Trophoblast cell (in vitro differentiated cells and primary cell): ENCODE measurements around the gene PIK3R6.
A peak's percentile ranks its signal among the peaks of the same experiment; 100 is the strongest.

Experiments used
- DNase-seq, 2 donors: peaks; one replicate each; pipeline ENCODE4 v3.0.0-alpha.2; 2016
- H2AFZ ChIP-seq: 2 replicates; pipeline ENCODE4 v1.6.1; 2013; ENCODE audit warnings: low read length, moderate library complexity, mild to moderate bottlenecking; ENCODE audit not compliant: insufficient read depth, poor library complexity
- H2AK5ac ChIP-seq: 2 replicates; pipeline ENCODE4 v1.6.1; 2013; ENCODE audit warnings: mild to moderate bottlenecking, low read length
- H2BK120ac ChIP-seq: 2 replicates; pipeline ENCODE4 v1.6.1; 2013; ENCODE audit warnings: low read length, mild to moderate bottlenecking, moderate library complexity; ENCODE audit not compliant: insufficient read depth, poor library complexity
- H2BK12ac ChIP-seq: 2 replicates; pipeline ENCODE4 v1.6.1; 2013; ENCODE audit warnings: mild to moderate bottlenecking, low read length, moderate library complexity
- H2BK5ac ChIP-seq: 2 replicates; pipeline ENCODE4 v1.6.1; 2013; ENCODE audit warnings: low read length, low read depth, moderate library complexity, mild to moderate bottlenecking; ENCODE audit not compliant: poor library complexity
- H3K14ac ChIP-seq: 2 replicates; pipeline ENCODE4 v1.6.1; 2013; ENCODE audit warnings: mild to moderate bottlenecking, low read length
- H3K18ac ChIP-seq: 2 replicates; pipeline ENCODE4 v1.6.1; 2013; ENCODE audit warnings: mild to moderate bottlenecking, low read length
- H3K23ac ChIP-seq: 2 replicates; pipeline ENCODE4 v1.6.1; 2013; ENCODE audit warnings: low read length
- H3K27ac ChIP-seq: 2 replicates; pipeline ENCODE4 v1.5.1; 2013; ENCODE audit warnings: low read depth, mild to moderate bottlenecking, inconsistent platforms, low read length, moderate library complexity
- H3K27me3 ChIP-seq: 2 replicates; pipeline ENCODE4 v1.6.1; 2013; ENCODE audit warnings: inconsistent platforms, mild to moderate bottlenecking, low read length, moderate library complexity; ENCODE audit not compliant: insufficient read depth
- H3K36me3 ChIP-seq, 2 experiments: 1 replicate in 1 of 2; 2 replicates in 1 of 2; pipeline ENCODE4 v1.6.1; 2013; ENCODE audit warnings: low read length in 2 of 2, mild to moderate bottlenecking in 2 of 2, moderate library complexity in 1 of 2; ENCODE audit not compliant: insufficient read depth in 2 of 2, control insufficient read depth in 1 of 2
- H3K4ac ChIP-seq: 2 replicates; pipeline ENCODE4 v1.6.1; 2013; ENCODE audit warnings: low read depth, mild to moderate bottlenecking, low read length, moderate library complexity
- H3K4me1 ChIP-seq, 2 experiments: 1 replicate in 1 of 2; 2 replicates in 1 of 2; pipeline ENCODE4 v1.6.1; 2013; ENCODE audit warnings: low read length in 2 of 2, mild to moderate bottlenecking in 2 of 2, moderate library complexity in 1 of 2; ENCODE audit not compliant: insufficient read depth in 2 of 2, control insufficient read depth in 1 of 2
- H3K4me2 ChIP-seq: 2 replicates; pipeline ENCODE4 v1.6.1; 2013; ENCODE audit warnings: inconsistent platforms, mild to moderate bottlenecking, low read length, moderate library complexity
- H3K4me3 ChIP-seq: 2 replicates; pipeline ENCODE4 v1.5.1; 2013; ENCODE audit warnings: mild to moderate bottlenecking, low read depth, low read length, inconsistent platforms
- H3K79me1 ChIP-seq: one replicate; pipeline ENCODE4 v1.6.1; 2013; ENCODE audit warnings: low read length
- H3K79me2 ChIP-seq: 2 replicates; pipeline ENCODE4 v1.6.1; 2013; ENCODE audit warnings: low read length, mild to moderate bottlenecking; ENCODE audit not compliant: control insufficient read depth, insufficient read depth, poor library complexity
- H3K9ac ChIP-seq: 2 replicates; pipeline ENCODE4 v1.6.1; 2013; ENCODE audit warnings: mild to moderate bottlenecking, low read length
- H3K9me3 ChIP-seq: 2 replicates; pipeline ENCODE4 v1.6.1; 2013; ENCODE audit warnings: low read depth, mild to moderate bottlenecking, control low read depth, inconsistent platforms, low read length; ENCODE audit not compliant: insufficient read depth
- H4K12ac ChIP-seq: 2 replicates; pipeline ENCODE4 v1.6.1; 2013; ENCODE audit warnings: low read depth, mild to moderate bottlenecking, low read length, moderate library complexity
- H4K8ac ChIP-seq: 2 replicates; pipeline ENCODE4 v1.6.1; 2013; ENCODE audit warnings: low read depth, mild to moderate bottlenecking, low read length, moderate library complexity
- H4K91ac ChIP-seq: one replicate; pipeline ENCODE4 v1.6.1; 2013; ENCODE audit warnings: low read depth, mild to moderate bottlenecking, low read length, moderate library complexity
- WGBS: extraction: QIAGEN DNeasy Blood & Tissue Kit; methylation state at CpG from one replicate; pipeline ENCODE4 v1.1.7; 2013; ENCODE audit warnings: missing lambda C conversion rate; ENCODE audit not compliant: insufficient read length, insufficient coverage; ENCODE audit errors: extremely low coverage; 5-methylcytosine and 5-hydroxymethylcytosine counted together

Gene PIK3R6

GRCh38 chr17:8793649-8794048 is 73.8 kb downstream of the PIK3R6 start:
- no peak overlapping the region for H4K91ac ChIP-seq
- H3K9ac ChIP-seq: no peak overlapping the region
- no peak overlapping the region for H2AFZ ChIP-seq
- H3K23ac ChIP-seq: no peak overlapping the region
- H3K36me3 ChIP-seq: no peaks in the 10 kb centered on the region
- no peaks in the 10 kb centered on the region for H3K79me1 ChIP-seq
- peaks cover under 1 to 2% of the 10 kb centered on the region in 2 experiments for H3K4me1 ChIP-seq
- no peak overlapping the region for H2BK120ac ChIP-seq
- no peak overlapping the region for H2AK5ac ChIP-seq
- H4K8ac ChIP-seq: no peak overlapping the region
- H3K4ac ChIP-seq: no peak overlapping the region
- H2BK12ac ChIP-seq: no peak overlapping the region
- no peak overlapping the region for H3K14ac ChIP-seq
- 100% methylated on average over 2 of the region's 2 CpGs for WGBS
- DNase-seq: no peak
- H4K12ac ChIP-seq: no peak overlapping the region
- H3K9me3 ChIP-seq: no peaks in the 10 kb centered on the region
- no peak overlapping the region for H3K4me2 ChIP-seq
- H3K27me3 ChIP-seq: no peaks in the 10 kb centered on the region
- H3K79me2 ChIP-seq: no peaks in the 10 kb centered on the region
- no peak overlapping the region for H3K4me3 ChIP-seq
- H3K27ac ChIP-seq: no peak overlapping the region
- H2BK5ac ChIP-seq: no peak overlapping the region
- H3K18ac ChIP-seq: no peak overlapping the region

DNA sequence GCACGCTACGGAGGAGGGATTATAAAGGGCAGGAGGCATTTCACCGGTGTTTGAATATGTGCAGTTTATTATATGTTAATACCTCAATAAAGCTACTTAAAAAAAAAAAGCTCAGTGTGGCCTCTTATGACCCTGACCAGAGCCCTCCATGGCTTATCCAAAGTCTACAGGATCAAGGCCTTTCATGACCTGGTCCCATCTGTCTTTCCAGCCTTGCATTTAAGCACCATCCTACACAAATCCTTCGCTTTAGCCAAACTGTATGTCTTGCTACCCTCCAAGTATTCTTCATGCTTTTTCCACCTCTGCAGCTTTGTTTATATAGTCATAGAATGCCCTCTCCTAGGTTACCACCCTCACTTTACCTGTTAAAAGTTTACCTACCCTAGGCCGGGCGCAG is 74.8 kb downstream of the PIK3R6 start:
- Histone ChIP-seq H3K27me3 (no peaks in the 10 kb centered on the region), H2AK5ac (no peak overlapping the region), H3K4ac (no peak overlapping the region), H2BK12ac (no peak overlapping the region), H3K36me3 (no peaks in the 10 kb centered on the region), H3K9me3 (no peaks in the 10 kb centered on the region), H4K8ac (no peak overlapping the region), H4K12ac (no peak overlapping the region), H3K23ac (no peak overlapping the region), H3K79me2 (no peaks in the 10 kb centered on the region), H3K18ac (no peak overlapping the region), H3K14ac (no peak overlapping the region), H4K91ac (no peak overlapping the region), H3K4me2 (no peak overlapping the region), H3K79me1 (no peaks in the 10 kb centered on the region), H3K4me1 (no peaks in the 10 kb centered on the region), H2BK120ac (no peak overlapping the region), H3K27ac (no peak overlapping the region), H3K4me3 (no peak overlapping the region), H2AFZ (no peak overlapping the region), H3K9ac (no peak overlapping the region), H2BK5ac (no peak overlapping the region)
- WGBS: no CpG with 5 or more reads among the region's 6 CpGs
- no peak for DNase-seq

- Histone ChIP-seq H3K9ac (no peak overlapping the region), H3K4me3 (no peak overlapping the region), H3K23ac (no peak overlapping the region)
Measured at GRCh38 chr17:8791910-8792270, 75.6 kb downstream of the PIK3R6 start.

DNA sequence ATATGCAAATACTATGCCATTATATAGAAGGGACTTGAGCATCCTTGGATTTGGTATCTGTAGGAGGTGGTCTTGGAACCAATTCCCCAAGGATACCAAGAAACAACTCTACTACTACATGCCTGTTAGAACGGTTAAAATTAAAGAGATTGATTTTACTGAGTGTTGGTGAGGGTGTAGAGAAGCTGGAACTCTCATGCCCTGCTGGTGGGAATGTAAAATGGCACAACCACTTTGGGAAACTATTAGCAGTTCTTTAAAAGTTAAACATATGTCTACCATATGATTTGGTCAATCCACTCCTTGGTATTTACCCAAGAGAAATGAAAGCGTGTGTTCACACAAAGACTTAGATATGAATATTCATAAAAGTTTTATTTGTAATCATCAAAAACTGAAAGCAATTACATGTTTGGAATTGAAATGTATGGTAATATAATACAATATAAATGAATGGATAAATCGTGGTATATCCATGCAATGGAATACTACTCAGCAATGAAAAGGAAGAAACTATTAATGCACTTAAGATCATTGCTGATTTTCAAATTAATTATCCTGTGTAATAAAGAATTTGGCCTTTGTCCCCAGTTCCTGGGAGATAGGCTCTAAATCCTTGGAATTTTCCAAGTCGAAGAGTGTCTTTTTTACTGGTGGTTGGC is 76.1 kb downstream of the PIK3R6 start:
- Histone ChIP-seq H2BK5ac (no peak overlapping the region), H3K79me1 (no peaks in the 10 kb centered on the region), H3K4me2 (no peak overlapping the region), H4K91ac (no peak overlapping the region), H3K27me3 (no peaks in the 10 kb centered on the region), H2AFZ (no peak overlapping the region), H4K8ac (no peak overlapping the region), H2AK5ac (no peak overlapping the region), H2BK120ac (no peak overlapping the region), H3K27ac (no peak overlapping the region), H3K18ac (no peak overlapping the region), H4K12ac (no peak overlapping the region), H3K4ac (no peak overlapping the region), H3K4me3 (no peak overlapping the region), H2BK12ac (no peak overlapping the region), H3K36me3 (no peaks in the 10 kb centered on the region), H3K79me2 (no peaks in the 10 kb centered on the region), H3K14ac (no peak overlapping the region), H3K9me3 (no peaks in the 10 kb centered on the region), H3K23ac (no peak overlapping the region), H3K9ac (no peak overlapping the region), H3K4me1 (no peaks in the 10 kb centered on the region)
- WGBS: no CpG with 5 or more reads among the region's 4 CpGs
- peak in 1 of 2 donors; percentile 33 for DNase-seq

More at GRCh38 chr17:8791910-8792270, 75.6 kb downstream of the PIK3R6 start:
- Histone ChIP-seq H4K91ac (no peak overlapping the region), H2BK12ac (no peak overlapping the region), H3K4me2 (no peak overlapping the region), H2AK5ac (no peak overlapping the region), H3K36me3 (no peaks in the 10 kb centered on the region), H3K27ac (no peak overlapping the region), H3K18ac (no peak overlapping the region), H2AFZ (no peak overlapping the region), H3K79me2 (no peaks in the 10 kb centered on the region), H3K14ac (no peak overlapping the region), H3K4ac (no peak overlapping the region), H4K12ac (no peak overlapping the region), H3K9me3 (no peaks in the 10 kb centered on the region), H3K79me1 (no peaks in the 10 kb centered on the region), H2BK120ac (no peak overlapping the region), H3K4me1 (no peaks in the 10 kb centered on the region), H4K8ac (no peak overlapping the region), H3K27me3 (no peaks in the 10 kb centered on the region), H2BK5ac (no peak overlapping the region)
- DNase-seq: peak; percentile 71 to 80
- WGBS: no CpG with 5 or more reads among the region's 2 CpGs
